MM.1S (cell line): ENCODE data around the gene CCDC171.

Source experiments
- EZH2 ChIP-seq: fragments of 300-600 bp; sonication (generic); optimal IDR thresholded peaks from 2 replicates; pipeline ENCODE3; 2017; ENCODE audit warnings: low read depth, mild to moderate bottlenecking, antibody characterized with exemption, low read length, mixed read lengths
- EZH2phosphoT487 ChIP-seq: fragments of 300-600 bp; sonication (generic); IDR thresholded peaks from 2 replicates; pipeline ENCODE4 v1.6.1; 2018; ENCODE audit warnings: antibody characterized with exemption, low read length
- TF ChIP-seq, protein P1 (sequence below): fragments of 300-600 bp; sonication (generic); IDR thresholded peaks from 2 replicates; pipeline ENCODE4 v1.5.1; 2016; ENCODE audit warnings: antibody characterized with exemption, low read length, mixed read lengths

DNA sequence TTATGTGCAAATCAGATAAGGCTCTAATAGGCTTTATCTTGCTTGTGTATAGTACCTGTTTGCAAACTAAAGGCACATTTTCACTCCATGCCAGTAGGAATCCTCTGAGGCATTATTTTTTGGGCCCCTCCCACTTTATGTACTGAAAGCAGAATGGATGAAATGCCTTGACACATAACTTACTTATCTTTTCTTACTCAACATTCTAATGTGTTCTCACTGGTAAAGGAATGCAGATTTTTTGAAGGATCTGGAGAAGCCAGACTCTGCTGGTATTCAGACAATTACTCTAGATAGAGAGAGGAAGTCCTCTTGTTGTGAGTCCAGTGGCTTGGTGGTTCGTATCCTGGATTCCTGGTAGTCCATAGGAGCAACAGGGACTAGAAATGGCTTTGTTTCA, 336.7 kb downstream of the CCDC171 start:
- TF ChIP-seq, protein P1, sequence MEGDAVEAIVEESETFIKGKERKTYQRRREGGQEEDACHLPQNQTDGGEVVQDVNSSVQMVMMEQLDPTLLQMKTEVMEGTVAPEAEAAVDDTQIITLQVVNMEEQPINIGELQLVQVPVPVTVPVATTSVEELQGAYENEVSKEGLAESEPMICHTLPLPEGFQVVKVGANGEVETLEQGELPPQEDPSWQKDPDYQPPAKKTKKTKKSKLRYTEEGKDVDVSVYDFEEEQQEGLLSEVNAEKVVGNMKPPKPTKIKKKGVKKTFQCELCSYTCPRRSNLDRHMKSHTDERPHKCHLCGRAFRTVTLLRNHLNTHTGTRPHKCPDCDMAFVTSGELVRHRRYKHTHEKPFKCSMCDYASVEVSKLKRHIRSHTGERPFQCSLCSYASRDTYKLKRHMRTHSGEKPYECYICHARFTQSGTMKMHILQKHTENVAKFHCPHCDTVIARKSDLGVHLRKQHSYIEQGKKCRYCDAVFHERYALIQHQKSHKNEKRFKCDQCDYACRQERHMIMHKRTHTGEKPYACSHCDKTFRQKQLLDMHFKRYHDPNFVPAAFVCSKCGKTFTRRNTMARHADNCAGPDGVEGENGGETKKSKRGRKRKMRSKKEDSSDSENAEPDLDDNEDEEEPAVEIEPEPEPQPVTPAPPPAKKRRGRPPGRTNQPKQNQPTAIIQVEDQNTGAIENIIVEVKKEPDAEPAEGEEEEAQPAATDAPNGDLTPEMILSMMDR = no peak
- no peak for TF ChIP-seq EZH2phosphoT487
- TF ChIP-seq EZH2 = no peak
